Stimulated activated CD4-positive, alpha-beta T cell treated with anti-CD3 and anti-CD28 coated beads, Interleukin-4, amount 100 ng/mL, for 1 hour (primary cell): ENCODE data around the gene RYR2.

Experiments
- DNase-seq: peaks from one replicate; pipeline ENCODE4 v3.0.0-alpha.2; 2020

Gene RYR2

DNA sequence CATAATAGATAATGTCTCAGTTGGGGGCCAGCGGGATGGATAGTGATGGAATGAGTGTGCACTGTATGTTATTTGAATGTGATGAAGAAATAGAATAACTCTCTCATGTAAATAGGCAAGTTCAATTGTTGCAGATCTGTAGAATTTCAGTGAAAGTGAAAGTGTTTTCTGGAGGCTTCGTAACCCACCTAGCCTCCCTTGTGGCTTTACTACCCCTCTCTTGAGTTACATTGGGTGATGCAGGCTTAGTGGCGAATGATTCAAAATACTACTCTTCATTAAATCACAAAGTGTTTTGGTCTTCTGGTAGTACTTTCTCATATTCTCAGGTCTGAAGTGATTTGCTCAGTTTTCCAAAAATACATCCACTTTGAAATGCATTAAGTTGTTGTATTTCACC, 436.9 kb downstream of the RYR2 start:
- no peak for DNase-seq

DNA sequence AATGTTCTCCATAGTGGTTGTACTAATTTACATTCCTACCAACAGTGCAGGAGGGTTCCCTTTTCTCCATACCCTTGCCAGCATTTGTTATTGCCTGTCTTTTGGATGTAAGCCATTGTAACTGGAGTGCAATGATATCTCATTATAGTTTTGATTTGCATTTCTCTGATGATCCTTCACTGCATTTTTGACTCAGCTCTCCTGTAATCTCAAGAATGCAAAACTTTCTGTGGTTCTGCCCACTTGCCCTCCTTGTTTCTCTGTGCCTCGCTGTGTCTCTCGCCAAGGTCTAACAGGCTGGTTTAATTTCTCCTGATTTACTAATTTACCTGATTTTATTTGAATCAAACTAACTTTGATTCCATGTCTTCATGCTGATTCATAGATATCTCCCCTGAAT, 440.8 kb downstream of the RYR2 start:
- DNase-seq = no peak

DNA sequence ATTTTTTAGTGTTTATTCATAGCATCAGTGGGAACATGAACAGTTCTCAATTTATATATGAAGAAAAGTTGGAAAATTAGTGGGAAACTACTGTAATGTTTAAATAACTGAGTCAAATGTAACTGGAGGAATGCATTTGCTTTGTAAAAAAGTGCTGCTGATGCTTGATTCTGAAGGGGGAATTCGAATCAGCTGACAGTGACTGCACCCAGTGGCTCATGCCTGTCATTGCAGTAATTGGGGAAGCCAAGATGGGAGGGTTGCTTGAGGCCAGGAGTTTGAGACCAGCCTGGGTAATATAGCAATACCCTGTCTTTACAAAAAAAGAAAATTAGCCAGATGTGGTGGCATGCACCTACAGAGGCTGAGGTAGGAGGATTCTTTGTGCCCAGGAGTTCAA, 450.4 kb downstream of the RYR2 start:
- no peak for DNase-seq

DNA sequence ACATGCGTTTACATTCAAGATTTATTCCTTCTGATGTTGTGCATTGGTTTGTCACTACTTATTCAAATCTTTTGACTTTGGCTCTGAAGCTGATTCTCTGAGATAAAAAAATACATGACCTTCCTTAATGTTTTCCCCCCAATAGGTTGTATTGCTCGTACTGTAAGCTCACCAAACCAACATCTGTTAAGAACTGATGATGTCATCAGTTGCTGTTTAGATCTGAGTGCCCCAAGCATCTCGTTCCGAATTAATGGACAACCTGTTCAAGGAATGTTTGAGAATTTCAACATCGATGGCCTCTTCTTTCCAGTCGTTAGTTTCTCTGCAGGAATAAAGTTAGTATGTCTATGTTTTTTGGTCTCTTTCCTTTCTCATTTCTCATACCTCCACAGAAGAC, 458.6 kb downstream of the RYR2 start:
- DNase-seq = no peak

DNA sequence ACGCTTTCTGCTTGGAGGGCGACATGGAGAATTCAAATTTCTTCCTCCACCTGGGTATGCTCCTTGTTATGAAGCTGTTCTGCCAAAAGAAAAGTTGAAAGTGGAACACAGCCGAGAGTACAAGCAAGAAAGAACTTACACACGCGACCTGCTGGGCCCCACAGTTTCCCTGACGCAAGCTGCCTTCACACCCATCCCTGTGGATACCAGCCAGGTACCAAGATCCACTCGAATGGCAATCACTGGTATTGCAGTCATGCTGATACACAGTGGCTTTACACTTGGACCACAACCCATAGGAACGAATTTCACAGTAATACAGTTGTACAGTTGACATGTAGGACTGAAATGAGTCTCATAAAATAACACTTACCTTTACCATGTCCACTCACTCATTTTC, 461.3 kb downstream of the RYR2 start:
- no peak for DNase-seq

DNA sequence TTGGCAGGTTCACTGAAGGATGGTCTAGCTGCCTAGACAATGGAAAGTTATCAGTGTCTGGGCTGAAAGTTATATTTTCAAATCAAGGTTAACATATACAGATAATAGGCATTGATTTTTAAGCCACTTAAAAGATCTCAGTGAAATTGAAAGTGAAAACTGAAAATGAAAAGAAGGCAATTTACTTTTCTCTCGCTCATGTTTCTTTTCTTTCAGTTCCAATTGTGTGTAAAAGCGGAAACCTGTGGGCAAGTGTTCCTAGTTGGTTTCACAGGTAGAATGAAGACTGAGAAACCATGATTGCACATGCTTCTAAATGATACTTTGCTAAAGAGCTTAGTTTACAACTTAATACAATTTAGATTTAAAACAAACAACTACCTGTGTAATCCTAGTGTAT, 465.0 kb downstream of the RYR2 start:
- no peak for DNase-seq

DNA sequence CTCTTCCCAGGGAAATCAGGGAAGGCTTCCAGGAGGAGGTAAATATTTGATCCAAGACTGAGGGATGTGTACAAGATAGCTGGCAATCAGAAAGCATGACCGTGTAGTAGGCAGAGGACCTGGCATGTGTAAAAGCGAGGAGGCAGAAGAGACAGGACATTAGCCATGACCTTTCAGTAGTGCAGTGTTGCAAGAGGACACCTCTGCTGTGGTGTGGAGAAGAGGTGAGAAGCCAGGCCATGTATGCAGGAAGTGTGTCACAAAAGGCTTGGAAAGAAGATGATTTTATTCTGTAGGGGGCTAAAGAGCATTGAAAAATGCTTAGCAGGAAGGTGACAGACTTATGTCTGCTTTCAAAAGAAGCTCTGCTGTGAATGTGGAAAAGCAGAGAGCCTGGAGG, 467.8 kb downstream of the RYR2 start:
- no peak for DNase-seq

DNA sequence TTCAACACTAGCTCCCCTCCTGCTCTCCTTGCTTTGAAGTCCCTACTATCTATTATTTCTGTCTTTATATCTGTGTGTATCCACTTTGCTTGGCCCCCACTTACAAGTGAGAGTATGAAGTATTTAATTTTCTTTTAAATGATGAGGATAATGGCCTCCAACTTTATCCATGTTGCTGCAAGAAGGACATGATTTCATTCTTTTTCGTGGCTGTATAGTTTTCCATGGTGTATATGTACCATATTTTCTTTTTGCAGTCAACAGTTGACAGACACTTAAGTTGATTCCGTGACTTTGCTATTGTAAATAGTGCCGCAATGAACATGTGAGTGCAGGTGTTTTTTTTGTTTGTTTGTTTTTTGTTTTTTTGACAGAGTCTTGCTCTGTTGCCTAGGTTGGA, 483.1 kb downstream of the RYR2 start:
- DNase-seq = no peak

DNA sequence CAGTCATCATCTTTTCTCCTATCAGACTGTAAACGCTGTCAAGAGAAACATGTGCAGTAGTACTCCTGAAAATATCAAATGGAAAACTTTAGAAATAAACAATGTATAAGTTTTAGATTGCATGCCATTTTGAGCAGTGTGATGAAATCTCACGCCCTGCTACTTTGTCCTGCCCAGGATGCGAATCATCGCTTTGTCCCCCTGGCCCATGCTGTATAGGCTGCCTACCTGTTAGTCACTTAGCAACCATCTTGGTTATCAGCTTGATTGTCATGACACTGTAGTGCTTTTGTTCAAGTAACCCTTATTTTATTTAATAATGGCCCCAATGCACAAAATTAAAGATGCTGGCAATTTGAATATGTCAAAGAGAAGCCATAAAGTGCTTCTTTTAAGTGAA, 485.8 kb downstream of the RYR2 start:
- DNase-seq = no peak

DNA sequence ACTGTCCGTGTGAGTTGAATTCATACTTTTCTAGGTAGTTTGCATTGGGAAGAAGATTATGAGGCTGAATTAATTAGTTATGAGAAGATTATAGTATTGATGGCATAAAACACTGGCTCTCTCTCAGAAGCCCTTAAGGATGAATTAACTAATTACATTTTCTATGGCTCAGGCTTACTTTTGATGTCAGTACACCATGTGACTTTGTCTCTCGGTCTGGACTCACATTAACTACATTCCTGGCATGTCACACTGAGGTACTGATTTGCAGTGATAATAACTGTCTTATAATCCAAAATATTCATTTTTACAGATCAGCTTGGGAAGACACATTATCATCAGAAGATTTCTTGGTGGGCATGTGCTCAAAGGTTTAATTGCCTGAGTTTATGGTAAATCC, 486.6 kb downstream of the RYR2 start:
- no peak for DNase-seq

DNA sequence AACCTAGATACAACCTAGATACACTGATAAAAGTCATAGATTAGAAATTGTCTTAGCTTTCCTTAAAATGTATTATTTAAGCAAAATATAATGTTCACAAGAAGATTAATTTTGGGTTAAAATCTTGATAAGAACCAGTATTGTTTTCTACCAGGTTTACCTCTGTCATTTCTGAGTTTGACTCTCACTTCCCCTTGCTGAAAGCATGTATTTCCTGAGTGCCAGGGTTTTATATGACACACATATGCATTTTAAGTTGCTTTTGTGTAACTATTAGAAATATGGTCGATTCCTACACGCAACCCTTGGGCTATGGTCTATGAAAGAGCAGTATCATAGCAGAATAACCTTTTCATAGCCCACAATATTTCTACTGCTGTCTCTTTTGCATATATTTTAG, 497.1 kb downstream of the RYR2 start:
- DNase-seq = no peak

DNA sequence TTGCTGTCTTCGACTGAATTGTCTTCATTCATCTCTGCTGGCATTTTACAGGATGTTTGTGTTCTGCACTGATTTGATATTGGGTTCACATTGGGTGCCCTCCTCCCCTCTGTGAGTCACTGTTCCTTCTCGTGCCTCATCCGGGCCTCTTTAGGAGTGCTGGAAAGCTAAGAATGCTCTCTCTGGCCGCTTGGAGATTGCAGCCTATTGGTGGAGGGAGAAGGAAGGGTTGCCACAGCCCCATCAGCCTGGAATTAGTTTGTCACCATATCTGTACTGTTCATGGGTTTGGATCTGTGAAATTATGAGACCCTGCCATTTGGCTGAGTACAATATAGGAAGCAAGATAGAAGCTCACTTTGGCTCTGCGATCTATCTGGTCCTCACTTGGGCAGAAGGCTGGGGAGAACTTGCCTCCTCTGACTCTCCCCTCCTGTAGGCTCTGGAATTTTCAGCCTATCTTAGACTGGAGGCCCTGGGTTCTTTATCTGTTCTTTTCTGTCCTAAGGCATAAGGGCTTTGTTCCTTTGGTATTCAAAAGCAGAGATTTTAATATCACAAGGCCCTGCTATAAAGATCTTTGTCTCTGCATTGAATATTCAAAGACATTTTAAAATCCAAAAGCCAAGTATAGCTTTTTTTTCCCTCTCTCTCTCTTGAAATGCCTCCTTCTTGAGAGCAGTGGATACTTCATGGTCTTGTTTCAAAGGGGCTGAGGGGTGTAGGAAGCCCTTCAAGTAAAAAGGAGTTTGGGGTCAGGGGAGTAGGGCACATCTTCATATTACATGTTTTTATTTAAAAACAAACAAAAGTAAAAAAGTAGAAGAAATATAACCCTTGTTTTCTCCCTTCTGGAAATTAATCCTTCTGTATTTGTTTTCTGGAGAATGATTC, 500.8 kb downstream of the RYR2 start:
- DNase-seq = no peak

DNA sequence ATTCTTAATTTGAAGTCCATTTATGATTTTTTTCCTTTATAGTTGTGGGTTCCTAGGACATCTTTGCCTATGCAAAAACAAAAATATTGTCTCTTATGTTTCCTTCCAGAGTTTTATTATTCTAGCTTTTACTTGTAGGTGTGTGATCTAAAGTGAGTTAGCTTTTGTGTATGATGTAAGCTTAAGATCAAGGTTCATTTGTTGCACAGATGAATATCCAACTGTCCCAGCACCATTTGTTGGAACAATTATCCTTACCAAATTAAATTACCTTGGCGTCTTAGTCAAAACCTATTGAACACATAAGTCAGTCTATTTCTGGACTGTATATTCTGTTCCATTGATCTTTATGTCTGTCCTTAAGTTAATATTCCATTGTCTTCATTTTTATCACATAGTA, 511.1 kb downstream of the RYR2 start:
- DNase-seq = no peak

DNA sequence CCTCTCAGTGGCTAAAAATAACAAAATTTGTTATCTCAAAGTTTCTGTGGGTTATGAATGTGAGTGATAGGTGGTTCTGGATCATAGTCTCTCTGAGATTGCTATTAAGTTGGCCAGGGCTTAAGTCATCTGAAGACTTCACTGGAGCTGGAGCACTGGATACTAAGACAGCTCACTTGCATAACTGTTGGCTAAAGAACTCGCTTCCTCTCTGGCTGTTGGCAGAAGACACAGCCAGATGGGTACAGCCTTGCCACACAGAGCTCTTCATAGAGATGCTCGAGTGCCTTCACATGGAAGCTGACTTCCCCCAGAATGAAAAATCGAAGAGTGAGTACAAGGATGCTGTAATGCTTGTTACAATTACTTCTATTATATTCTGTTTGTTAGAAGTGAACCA, 514.9 kb downstream of the RYR2 start:
- no peak for DNase-seq

DNA sequence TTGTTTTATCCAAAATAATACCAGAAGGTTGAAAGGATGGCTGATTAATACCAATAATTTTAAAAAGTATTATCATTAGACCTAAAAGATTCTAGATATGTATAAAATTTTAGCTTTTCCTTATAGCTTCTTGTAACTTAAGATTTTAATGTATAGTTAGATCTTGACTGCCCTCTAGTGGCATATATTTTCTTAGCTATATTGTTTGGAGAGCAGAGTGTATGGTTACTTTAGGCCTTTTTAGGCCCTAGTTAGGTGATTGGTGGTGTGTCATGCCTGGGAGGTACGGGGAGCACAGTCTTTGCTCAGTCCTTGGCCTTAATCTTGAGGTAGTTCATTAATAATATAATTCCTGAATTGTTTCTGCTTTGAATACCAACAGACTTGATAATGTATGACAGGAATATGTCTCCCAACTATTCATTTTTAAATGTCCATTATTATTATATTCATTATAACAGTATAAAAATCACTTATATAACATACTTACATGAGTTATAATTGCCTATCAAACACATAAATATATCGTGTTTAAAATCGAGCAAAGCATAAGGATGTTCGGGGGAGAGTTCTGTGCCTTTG, 520.3 kb downstream of the RYR2 start:
- no peak for DNase-seq

DNA sequence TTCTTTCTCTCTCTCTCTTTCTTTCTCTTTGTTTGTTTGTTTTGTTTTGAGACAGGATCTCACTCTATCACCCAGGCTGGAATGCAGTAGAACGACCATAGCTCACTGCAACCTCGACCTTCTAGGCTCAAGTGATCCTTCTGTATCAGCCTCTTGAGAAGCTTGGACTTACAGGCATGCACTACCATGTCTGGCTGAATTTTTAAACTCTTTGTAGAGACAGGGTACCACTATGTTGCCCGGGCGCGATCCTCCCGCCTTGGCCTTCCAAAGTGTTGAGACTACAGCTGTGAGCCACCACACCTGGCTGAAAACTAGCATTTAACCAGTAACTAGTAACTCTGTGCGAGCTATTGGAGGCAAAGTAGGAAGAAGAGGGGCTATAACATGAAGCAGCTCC, 523.3 kb downstream of the RYR2 start:
- DNase-seq = no peak

DNA sequence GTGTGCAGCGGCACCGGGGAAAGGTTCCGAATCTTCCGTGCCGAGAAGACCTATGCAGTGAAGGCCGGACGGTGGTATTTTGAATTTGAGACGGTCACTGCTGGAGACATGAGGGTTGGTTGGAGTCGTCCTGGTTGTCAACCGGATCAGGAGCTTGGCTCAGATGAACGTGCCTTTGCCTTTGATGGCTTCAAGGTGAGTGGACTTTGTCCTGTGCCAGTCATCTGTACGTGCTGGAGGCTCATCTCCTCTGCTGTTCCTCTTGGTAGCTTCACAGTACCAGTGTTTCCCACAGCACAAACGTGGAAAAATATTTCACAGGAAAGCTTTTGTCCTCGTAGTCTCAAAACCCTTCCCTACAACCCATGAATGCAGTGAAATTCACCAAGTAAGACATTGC, 524.6 kb downstream of the RYR2 start:
- no peak for DNase-seq

DNA sequence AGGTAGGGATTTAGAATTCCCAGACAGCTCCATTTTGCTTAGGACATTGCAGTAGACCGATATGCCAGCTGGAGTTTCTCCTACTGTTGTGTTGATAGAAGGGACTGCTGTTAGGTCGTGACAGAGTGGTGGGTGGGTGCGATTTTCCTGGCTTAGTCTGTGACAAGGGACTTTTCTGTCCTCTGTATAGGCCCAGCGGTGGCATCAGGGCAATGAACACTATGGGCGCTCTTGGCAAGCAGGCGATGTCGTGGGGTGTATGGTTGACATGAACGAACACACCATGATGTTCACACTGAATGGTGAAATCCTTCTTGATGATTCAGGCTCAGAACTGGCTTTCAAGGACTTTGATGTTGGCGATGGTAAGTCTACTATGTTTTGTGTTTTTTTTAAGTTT, 527.0 kb downstream of the RYR2 start:
- no peak for DNase-seq

DNA sequence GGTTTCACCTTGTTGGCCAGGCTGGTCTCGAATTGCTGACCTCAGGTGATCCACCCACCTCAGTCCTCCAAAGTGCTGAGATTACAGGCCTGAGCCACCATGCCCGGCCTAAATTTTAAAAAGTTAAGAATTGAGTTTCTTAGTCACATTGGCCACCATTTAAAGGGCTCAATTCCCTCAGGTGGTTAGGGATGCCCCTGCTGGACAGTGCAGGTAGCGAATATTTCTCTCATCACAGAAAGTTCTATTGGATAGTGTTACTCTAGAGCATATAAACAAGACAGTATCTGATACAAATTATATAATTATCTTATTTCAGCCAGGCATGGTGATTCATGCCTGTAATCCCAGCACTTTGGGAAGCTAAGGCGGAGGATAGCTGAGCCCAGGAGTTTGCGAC, 528.5 kb downstream of the RYR2 start:
- DNase-seq = no peak

DNA sequence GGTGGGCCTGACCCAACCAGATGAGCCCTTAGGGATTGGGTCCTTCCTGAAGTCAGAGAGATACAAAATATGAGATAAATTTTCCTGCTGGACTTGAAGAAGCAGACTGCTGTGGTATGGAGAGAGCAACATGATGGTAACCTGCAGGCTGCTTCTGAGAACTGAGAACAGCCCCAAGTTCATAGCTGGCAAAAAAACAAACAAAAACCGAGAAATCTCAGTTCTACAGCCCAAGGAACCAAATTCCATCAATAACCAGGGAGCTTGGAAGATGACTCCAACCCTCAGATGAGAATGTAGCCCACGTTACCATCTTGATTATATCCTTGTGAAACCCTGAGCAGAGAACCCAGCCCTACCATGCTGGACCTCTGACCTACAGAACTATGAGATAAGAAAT, 532.6 kb downstream of the RYR2 start:
- no peak for DNase-seq

DNA sequence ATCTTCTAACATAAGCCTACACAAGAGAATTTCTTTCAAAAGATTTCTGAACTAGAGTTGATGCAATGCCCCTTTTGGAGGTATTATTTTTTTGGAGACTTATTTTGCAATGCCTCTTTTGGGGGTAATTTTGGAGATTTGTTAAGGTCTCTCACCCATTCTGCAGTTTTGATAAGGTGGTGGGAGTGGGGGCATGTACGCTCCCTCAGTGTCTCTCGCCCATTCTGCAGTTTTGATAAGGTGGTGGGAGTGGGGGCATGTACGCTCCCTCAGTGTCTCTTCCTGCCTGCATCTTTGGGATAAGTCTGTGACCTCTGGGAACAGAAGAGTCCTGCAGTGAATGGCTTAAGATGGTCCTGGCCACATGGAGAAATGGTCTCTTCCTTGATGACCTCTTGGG, 536.6 kb downstream of the RYR2 start:
- DNase-seq = no peak

DNA sequence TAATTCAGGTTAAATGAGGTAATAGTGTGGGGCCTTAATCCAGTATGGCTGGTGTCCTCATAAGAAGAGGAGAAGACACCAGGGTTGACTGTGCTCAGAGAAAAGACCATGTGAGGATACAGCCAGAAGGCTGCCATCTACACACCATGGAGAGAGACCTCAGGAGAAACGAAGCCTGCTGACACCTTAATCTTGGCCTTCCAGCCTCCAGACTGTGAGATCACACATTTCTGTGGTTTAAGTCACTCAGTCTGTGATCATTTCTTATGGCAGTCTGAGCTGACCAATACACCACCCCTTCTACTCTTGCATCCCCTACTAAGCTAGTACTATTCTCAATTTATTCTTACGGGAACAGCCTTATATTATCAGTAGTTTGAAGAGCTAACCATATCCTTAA, 538.7 kb downstream of the RYR2 start:
- DNase-seq = no peak

DNA sequence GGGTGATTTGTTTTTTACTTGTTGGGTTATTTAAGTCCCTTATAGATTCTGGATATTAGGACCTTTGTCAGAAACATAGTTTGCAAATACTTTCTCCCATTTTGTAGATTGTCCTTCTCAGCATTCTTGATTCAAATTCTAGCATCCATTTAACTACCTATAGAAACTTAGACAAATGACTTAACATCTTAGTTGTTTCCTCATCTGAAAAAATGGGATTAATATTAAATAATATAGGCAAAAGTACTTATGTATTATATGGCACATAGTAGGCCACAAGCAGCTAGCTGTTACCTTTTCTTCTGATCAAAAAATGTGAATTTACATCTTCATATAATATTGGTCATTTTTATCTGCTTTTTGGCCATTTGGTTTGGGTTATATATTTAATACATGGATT, 541.3 kb downstream of the RYR2 start:
- DNase-seq = no peak

DNA sequence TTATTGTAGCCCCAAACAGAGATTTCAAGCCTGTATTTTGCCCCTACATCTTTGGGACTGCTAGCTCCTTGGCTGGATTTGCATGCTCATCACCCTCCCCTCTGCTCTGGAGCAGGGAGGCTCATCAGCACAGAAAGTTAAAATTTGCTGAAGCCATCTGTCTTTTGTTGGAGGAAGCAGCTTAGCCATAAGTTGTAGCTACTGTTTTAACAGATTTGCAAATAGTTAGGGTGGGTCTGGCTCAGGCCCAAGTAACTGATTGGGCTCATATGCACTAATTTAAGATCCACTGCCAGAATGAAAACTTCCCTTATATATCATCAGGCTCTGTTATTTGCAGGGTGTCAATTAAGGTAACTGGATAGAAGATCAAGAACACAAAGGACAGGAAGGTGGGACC, 541.8 kb downstream of the RYR2 start:
- DNase-seq = no peak

DNA sequence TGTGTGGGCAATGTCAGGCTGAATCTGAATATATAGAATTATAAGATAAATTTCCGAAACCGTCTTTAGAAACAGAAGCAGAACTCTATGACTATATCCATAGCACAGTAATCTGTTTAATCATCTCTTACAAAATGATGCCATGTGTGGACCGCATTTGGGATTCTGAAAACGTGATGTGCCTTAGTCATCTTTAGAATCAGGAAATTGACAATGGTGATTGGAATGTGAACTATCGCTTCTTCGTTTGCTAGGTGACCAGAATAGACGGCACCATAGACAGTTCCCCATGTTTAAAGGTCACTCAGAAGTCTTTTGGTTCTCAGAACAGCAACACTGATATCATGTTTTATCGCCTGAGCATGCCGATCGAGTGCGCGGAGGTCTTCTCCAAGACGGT, 548.4 kb downstream of the RYR2 start:
- DNase-seq = no peak
